GM12891 (cell line): ENCODE data around the gene CD151.
A peak's percentile ranks its signal among the peaks of the same experiment; 100 is the strongest.

Experiments used
- DNase-seq: peaks from one replicate; pipeline ENCODE4 v3.0.0; 2011; ENCODE audit warnings: low spot score; ENCODE audit not compliant: insufficient read length
- FAIRE-seq: peaks from 2 replicates; lab custom pipeline; 2011; peaks lifted over from hg19 to GRCh38; lab: Jason Lieb, UNC
- PAX5 ChIP-seq: IDR thresholded peaks from 2 replicates; pipeline ENCODE4 v1.6.1; 2011; ENCODE audit warnings: low read length, moderate library complexity, mild to moderate bottlenecking; ENCODE audit not compliant: insufficient read depth, severe bottlenecking
- POLR2A ChIP-seq: IDR thresholded peaks from 2 replicates; pipeline ENCODE4 v1.6.1; 2011; ENCODE audit warnings: low read depth, low read length, control low read depth
- POLR2AphosphoS5 ChIP-seq: IDR thresholded peaks from 2 replicates; pipeline ENCODE4 v1.6.1; 2011; ENCODE audit warnings: low read depth, low read length, control low read depth
- POU2F2 ChIP-seq: IDR thresholded peaks from 2 replicates; pipeline ENCODE4 v1.6.1; 2011; ENCODE audit warnings: low read depth, mild to moderate bottlenecking, control low read depth, low read length, moderate library complexity
- SPI1 ChIP-seq: IDR thresholded peaks from 2 replicates; pipeline ENCODE4 v1.6.1; 2011; ENCODE audit warnings: low read depth, low read length, control low read depth
- TAF1 ChIP-seq: IDR thresholded peaks from 2 replicates; pipeline ENCODE4 v1.6.1; 2011; ENCODE audit warnings: low read depth, low read length, control low read depth

Gene CD151

GRCh38 chr11:828506-829175 is 4.1 kb upstream of the CD151 start:
- TF ChIP-seq TAF1 (no peak), PAX5 (no peak), POU2F2 (no peak), POLR2A (no peak), POLR2AphosphoS5 (no peak), SPI1 (no peak)
- no peak for FAIRE-seq
- DNase-seq: no peak

- DNase-seq: no peak
These were observed 3.4 kb upstream of the CD151 start for GRCh38 chr11:829176-829846.

DNA sequence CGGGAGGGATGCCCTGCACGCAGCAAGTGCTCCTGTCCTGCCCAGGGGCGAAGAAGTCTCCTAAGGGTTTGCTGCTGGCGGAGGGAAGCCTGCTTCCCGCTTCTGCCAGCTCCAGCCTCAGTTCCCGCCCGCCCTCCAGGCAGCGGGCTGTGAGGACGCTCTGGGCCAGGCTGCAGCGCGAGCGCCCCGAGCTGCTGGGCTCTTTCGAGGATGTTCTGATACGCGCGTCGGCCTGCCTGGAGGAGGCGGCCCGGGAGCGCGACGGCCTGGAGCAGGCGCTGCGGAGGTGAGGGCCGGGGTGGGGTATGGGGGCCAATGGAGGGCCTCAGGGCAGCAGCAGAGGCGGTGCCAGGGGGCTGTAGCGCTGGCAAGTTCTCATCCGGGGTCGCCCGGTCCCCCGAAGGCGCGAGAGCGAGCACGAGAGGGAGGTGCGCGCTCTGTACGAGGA is 2.9 kb upstream of the CD151 start:
- DNase-seq: no peak
- TF ChIP-seq TAF1 (no peak), POLR2AphosphoS5 (no peak), POLR2A (no peak), PAX5 (no peak), POU2F2 (no peak), SPI1 (no peak)
- FAIRE-seq: no peak

More at GRCh38 chr11:829176-829846, 3.4 kb upstream of the CD151 start:
- TF ChIP-seq POU2F2 (peak; percentile 82; the same call in 1 of the 2 replicates), SPI1 (no peak)
- peak; percentile 90 for FAIRE-seq

- DNase-seq (no peak), FAIRE-seq (peak; percentile 82)
- no peak for TF ChIP-seq SPI1
- no peak for TF ChIP-seq TAF1
- no peak for TF ChIP-seq POU2F2
- TF ChIP-seq PAX5: no peak
- TF ChIP-seq POLR2AphosphoS5: no peak
- no peak for TF ChIP-seq POLR2A
These were observed 2.2 kb upstream of the CD151 start for GRCh38 chr11:830295-831117.

- FAIRE-seq (no peak), DNase-seq (no peak)
- no peak for TF ChIP-seq POLR2AphosphoS5
- no peak for TF ChIP-seq POLR2A
- TF ChIP-seq TAF1: no peak
- TF ChIP-seq SPI1: no peak
- no peak for TF ChIP-seq PAX5
- TF ChIP-seq POU2F2: no peak
These were observed 1.5 kb upstream of the CD151 start for GRCh38 chr11:831118-831864.

DNA sequence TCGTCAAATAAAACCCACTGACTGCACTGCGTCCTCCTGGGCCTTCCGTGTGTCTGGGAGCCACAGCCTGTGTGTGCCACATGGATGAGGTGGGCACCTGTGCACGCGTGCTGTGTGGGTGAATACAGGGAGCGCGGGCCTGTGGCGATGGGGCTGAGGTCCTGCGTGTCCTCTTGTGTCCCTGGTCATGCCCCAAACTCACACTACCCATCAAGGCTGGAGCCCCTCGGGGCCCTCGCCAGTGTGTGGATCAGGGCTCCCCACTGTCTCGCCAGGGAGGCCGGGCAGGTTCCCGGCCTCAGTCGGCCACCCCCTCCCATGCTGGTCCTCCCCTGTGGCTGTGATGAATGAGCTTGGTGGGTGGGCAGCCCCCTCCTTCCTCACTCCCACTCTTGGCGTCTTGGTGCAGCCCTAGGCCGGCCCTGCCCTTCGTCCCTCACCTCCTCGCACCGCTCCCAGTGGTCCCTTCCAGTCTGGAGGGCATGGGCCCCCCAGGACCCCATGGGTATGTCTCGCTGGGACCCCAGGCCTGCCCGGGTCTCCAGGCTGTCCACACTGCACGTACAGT is 707 bp upstream of the CD151 start:
- FAIRE-seq: peak; percentile 61
- no peak for TF ChIP-seq SPI1

DNA sequence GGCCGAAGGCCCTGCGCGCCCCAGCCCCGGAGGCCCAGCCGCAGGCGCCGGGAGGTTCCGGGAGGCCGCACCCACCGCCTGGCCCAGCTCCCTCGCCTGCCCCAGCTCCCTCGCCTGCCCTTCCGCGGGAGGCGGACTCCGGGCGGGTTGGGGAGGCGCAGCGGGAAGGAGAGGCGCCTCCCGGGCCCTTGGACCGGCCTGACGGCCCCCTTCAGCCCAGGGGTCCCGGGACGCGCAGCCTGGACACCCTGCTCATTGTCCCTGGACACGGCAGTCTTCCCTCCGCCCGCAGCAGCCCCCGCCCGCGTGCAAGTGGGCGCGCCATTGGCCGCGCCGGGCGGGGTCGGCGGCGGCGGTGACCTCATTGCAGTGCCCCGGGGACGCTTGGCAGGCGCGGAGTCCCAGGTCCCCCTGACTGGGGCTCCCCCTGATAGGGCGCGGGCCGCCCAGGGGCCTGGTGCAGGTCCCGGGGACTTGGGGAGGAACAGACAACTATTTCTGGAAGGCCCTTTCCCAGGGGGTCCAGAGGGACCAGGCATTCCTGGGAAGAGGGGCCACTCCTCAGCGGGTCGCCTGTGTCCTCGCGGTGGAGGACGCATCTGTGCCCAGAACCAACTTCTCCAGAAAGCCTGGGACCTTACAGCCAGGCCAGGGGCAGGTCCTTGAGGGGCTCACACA is 501 bp downstream of the CD151 start:
- FAIRE-seq (peak; percentile 43), DNase-seq (no peak)
- TF ChIP-seq PAX5: no peak
- no peak for TF ChIP-seq POU2F2
- TF ChIP-seq POLR2A: no peak
- no peak for TF ChIP-seq TAF1
- TF ChIP-seq SPI1: no peak
- no peak for TF ChIP-seq POLR2AphosphoS5

More for the DNA sequence above, 707 bp upstream of the CD151 start:
- no peak for DNase-seq

GRCh38 chr11:833849-834311 is 1.1 kb downstream of the CD151 start:
- FAIRE-seq (no peak), DNase-seq (no peak)
- no peak for TF ChIP-seq POLR2AphosphoS5
- no peak for TF ChIP-seq POU2F2
- TF ChIP-seq TAF1: no peak
